Umbilical cord (tissue), 2 donors: Measurements from ENCODE around the gene BHLHE40. TPM values are rescaled to one million over a fixed set of nuclear protein-coding genes. Genes with fewer than 3 reads are reported as not detected.

Source experiments
- DNase-seq: peaks from one replicate; pipeline ENCODE4 v3.0.0-alpha.2; 2015; ENCODE audit warnings: low spot score
- total RNA-seq: library from RNA; depleted of rRNA; stranded (reverse); fragments of >200 nt; gene quantifications from one replicate; pipeline ENCODE4 v1.2.3, GENCODE V29; 2014; ENCODE audit warnings: low replicate concordance; ENCODE audit not compliant: insufficient read depth

The BHLHE40 gene
- total RNA-seq: 45.7 TPM

DNA sequence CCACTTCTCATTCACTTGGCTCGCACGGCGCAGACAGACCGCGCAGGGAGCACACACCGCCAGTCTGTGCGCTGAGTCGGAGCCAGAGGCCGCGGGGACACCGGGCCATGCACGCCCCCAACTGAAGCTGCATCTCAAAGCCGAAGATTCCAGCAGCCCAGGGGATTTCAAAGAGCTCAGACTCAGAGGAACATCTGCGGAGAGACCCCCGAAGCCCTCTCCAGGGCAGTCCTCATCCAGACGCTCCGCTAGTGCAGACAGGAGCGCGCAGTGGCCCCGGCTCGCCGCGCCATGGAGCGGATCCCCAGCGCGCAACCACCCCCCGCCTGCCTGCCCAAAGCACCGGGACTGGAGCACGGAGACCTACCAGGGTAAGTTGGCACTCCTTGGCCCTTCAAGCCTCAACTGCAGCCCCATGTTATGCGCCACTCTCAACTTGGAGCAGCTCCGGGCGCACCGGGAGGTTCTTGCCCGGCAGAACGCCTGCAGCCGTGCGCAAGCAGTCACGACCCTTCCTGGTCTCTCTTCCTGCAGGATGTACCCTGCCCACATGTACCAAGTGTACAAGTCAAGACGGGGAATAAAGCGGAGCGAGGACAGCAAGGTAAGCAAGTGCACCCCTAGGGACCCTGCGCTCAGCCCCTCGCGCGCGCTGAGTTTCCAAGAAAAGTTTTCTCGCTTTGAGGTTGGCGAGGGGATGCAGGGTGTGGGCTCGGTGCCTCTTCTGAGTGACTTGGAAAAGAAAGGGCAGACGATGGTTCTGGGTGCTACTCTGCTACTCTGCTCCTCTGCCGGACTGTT is at the start of gene BHLHE40:
Gene BHLHE40, plus strand, starts transcription at position 10 of the 801 bp plus-strand sequence. Its CDS starts 282 bp downstream, at position 292.
- DNase-seq: no peak

DNA sequence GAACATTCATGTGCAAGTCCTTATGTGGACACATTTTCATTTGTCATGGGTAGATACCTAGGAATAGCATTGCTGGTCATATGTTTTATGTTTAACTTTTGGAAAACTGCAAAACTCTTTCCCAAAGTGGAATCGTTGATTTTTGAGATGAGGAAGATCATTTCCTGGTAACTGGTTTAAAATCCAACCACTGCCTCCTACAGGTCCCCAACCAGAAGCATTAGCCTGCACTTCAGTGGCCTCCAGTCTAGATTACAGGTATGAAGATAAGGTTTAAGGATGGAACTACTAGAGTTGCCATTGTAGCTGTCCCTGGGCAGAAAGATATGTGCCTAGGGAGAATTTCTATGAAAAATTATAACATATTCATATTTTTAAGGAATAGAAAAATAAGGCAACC is 48.7 kb upstream of the BHLHE40 start:
- no peak for DNase-seq

DNA sequence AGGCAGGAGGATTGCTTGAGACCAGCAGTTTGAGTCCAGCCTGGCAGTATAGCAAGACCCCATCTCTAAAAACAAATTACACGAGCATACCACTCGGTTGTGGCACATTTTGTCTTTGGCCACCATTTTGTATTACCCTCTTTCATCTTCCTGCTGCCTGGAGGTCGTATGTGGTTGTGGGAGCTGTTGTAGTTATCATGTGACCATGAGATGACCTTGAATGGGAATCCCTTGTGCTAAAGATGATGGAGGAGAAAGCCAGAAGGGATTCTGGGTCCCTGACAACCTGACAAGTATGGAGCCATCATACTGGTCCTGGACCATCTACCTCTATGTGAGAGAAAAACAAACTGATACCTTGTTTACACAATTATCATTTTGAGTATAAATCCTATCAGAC is 45.2 kb upstream of the BHLHE40 start:
- DNase-seq: no peak

DNA sequence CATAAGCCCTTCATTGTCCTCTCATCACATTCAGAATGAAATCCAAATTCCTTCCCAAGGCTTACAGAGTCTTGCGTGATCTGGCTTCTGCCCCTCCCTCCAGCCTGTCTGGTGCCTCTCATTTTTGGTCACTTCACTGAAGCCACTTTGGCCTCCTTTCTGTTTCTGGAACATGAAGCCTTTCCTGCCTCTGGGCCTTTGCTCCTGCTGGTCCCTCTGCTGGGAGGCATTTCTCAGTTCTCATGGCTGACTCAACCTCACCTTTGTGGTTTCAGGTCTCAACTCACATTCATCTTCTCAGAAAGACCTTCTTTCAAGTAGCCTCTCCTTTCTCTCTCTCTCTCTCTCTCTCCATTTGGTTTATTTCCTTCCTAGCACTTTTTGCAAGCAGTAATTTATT is 43.9 kb upstream of the BHLHE40 start:
- DNase-seq: no peak

DNA sequence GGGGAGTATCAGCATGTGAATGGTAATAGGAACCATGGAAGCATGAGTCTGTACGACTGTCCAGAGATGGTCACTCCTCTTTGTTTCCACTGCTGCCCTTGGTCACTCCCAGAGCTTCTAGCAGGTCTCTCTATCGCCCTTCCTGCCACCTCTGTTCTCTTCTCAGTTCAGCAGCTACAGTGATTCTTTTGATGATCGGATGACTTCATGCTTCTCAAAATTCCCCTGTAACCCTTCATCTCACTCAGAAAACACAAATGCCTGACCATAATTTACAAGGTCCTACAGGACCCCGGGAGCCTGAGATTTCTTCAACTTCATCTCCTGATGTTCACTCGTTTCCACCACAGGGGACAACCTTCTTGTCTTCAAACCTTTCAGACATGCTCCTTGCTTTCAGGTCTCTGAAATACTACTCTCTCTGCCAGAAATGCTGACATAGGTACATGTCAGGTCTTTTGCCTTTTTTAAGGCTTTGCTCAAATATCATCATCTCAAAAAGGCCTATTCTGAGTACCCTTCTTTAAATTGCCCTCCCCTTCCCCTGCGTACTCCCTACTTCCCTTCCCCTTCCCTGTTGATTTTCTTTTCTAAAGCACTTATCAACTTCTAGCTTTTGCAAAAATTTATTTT is 42.1 kb upstream of the BHLHE40 start:
- DNase-seq: no peak

DNA sequence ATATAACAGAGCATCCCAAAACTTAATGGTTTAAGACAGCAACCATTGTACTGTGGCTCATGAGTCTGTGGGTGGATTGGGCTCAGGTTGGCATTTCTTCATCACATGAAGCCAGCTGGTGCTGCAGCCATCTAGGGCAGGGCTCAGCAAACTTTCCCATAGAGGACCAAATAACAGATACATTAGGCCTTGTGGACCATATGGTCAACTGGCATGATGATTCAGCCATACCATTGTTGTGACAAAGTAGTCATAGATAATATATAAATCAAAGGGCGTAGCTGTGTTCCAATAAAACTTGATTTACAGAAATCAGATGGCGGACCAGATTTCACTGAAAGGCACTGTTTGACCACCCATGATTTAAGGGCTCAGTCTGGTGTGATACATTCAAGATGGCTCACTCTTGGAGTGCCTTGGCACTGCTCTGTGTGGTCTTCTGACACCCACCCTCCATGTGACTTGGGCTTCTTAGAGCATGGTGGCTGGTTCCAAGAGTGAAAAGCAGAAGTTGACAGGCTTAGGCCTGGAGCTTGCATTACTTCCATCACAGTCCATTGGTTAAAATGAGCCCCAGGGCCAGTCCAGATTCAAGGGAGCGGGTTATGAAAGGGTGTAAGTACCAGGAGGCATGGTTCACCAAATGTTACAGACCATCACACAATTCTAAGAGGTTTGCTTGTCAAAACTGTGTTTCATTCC is 40.8 kb upstream of the BHLHE40 start:
- no peak for DNase-seq

DNA sequence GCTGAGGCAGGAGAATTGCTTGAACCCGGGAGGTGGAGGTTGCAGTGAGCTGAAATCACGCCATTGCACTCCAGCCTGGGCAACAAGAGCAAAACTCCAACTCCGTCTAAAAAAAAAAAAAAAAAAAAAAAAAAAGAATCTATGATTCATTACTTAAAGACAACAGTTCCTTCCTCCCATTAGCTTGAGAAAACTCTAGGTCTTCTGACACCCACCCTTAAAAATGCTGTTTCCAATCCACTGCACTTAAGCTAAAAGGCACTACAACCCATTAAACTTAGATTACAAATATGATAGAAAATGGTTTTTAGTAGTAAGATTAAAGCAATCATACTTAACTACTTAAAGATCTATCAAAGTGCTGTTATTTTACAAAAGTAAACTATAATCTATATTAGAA is 40.0 kb upstream of the BHLHE40 start:
- no peak for DNase-seq

DNA sequence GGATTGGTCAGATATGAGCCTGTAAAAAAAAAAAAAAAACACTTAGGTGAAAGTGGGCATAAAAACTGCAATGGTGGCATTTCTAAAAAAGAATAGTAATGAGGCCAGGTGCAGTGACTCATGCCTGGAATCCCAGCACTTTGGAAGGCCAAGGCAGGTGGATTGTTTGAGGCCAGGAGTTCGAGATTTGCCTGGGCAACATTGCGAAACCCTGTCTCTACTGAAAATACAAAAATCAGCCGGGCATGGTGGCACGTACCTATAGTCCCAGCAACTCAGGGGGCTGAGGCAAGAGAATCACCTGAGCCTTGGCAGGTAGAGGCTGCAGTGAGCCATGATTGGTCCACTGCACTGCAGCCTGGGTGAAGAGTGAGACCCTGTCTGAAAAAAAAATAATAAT is 38.3 kb upstream of the BHLHE40 start:
- no peak for DNase-seq

DNA sequence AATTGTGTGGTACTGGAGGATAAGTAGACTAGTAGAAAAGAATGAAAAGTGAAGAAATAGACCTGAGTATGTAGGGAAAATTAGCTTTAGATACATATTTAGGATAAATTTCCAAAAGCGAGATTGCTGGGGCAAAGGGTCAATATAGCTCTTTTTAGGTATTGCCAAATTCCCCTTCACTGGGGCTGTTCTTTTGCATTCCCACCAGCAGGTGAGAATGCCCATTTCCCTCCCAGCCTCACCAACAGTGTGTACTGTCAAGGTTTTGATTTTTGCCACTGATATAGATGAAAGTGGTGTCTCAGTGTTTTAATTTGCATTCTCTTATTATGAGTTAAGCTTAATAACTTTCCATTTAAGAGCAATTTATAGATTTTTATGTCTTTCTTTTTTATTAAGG is 35.7 kb upstream of the BHLHE40 start:
- DNase-seq: no peak

DNA sequence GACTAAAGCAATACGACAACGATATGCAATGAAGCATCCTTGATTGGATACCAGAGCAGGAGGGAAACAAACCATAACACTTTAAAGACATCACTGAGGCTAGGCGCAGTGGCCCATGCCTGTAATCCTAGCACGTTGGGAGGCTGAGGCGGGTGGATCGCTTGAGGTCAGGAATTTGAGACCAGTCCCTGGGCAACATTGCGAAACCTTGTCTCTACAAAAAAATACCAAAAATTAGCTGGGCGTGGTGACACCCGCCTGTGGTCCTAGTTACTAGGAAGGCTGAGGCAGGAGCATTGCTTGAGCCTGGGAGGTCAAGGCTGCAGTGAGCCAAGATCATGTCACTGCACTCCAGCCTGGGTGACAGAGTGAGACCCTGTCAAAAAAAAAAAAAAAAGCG is 33.9 kb upstream of the BHLHE40 start:
- no peak for DNase-seq

DNA sequence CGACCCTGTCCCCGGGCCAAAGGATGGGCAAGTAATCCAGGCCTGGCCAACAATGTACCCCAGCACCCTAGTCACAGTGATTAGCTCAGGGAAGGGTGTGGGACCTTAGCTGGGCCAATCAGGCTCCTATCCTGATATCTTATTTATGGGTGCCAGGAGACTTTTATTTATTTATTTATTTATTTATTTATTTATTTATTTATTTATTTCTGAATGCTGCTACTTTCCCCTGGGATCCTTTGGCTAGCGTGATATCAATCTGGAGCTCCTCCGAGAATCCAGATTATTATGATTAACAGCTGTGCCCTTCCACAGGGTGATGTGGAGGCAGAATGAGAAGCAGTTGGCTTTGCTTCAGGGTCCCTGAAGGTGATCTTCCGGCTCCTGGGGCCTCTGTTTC is 32.2 kb upstream of the BHLHE40 start:
- DNase-seq: no peak

DNA sequence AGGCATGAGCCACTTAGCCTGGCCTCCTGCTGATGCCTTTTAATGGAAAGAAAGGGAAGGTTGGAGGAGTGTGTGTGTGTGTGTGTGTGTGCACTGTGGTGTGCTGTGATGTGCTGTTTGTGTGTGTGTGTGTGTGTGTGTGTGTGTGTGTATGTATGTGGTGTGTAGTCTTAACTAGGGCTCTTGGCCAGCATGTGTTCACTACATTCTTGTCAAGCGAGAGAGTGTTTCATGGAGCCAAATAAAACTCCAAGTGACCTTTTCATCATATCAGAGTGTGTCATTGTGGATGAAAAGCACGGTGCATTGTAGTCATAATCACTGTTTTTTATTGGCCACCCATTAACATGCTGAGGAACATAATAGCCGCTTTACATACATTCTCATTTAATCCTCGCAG is 30.8 kb upstream of the BHLHE40 start:
- DNase-seq: no peak

DNA sequence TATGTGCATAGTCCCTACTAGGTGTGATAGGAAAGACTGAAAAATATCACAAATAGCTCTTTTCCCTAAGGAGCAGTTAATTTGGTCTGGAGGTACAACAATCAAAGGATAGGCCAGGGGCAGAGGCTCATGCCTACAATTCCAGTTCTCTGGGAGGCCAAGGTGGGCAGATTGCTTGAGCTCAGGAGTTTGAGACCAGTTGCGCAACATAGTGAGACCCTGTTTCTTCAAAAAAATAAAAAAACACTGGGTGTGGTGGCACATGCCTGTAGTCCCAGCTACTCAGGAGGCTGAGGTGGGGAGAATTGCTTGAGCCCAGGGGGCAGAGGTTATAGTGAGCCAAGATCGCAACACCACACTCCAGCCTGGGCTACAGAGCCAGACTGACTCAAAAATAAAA is 30.2 kb upstream of the BHLHE40 start:
- no peak for DNase-seq

DNA sequence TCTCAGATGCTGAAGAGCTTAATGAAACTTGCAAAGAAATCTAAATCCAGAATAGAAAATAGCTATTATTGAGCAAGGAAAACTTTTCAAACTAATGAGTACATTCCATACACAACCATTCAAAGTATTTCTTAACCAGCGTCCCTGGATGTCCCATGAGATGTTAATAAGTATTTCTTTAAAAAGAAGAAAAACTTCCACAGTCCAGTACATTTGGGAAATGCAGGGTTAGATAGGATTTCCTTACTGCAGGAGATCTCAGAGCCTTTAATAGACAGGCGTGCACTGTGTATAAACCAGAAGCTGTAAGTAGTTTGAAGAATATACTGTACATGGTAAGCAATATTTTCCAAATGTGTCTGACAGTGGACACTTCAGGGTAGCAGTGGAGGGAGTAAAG is 29.6 kb upstream of the BHLHE40 start:
- no peak for DNase-seq

DNA sequence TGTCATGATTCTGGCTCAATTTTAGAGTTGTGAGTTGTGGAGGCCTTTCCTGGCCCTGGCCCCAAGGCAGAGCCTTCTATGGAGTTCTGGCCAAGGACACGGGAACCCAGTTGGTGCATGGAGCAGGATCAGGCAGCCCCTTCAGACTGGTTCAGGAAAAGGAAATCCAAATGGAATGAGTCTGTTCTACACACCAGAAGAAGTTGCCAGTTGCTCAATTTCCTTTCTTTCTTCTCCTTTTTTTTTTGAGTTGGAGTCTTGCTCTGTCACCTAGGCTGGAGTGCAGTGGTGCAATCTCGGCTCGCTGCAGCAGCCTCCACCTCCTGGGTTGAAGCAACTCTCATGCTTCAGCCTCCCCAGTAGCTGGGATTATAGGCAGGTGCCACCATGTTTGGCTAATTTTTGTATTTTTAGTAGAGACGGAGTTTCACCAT is 28.9 kb upstream of the BHLHE40 start:
- no peak for DNase-seq

DNA sequence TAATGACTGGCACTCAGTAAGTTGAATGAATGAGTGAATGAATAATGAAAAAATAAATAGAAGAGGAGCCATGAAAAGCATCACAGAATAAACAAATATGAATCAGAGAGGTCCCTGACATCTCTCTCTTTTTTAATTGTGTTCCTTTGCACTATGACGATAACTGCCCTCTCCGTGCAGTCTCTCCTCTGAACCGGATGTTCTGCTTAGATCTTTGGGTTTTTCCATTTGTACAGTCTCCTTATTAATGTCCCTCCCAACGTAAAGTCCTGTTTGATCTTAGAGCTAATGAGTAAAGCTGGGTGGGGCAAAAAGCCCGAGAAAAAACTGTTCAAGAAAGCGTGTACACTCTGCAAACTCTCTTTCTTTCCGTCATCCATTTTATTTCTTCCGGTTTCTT is 28.3 kb upstream of the BHLHE40 start:
- no peak for DNase-seq

DNA sequence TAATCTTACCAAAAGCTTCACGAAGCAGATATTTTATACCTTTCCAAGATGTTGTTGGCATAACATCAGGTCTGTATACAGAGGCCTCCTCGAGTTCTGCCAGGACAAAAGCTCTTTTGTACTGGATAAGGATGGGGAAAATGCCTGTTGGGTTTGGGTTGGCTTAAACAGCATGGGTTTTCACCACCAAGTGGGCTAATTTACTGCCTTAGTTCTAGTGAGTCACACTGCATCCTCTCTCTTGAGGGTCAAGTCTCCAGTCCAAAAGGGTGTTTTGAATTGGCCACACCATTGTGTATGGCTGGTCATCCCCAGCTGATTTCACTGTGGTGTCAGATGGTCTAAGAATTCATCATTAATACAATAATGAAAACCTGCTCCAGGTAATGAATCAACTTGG is 26.1 kb upstream of the BHLHE40 start:
- DNase-seq: no peak

DNA sequence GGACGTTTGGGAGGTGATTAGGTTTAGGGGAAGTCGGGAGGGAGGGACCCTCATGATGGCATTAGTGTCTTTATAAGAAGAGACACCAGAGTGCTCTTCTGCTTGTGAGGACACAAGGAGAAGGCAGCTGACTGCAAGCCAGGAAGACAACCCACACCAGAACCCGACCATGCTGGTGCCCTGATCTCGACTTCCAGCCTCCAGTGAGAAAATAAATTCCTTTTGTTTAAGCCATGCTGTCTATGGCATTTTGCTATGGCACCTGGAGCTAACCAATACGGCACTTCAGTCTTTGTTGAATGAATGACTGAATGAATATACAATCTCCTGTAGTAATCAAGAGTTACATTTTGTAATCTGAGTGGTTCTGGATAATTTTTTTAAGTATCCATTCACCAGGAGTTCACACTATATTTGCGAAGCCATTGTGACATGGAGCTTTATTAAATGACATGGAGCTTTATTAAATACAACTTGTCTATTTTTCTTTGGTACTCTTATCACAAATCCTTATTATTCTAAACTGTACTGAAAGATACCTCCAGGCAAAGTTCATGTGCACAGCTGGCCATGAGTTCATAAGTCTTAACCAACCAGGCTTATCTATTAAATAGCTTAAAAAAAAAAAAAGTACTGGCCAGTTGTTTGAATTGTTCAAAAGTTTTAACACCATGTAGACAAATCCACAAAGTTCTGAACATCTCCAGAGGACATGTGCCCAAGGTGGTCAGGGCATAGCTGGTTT is 24.8 kb upstream of the BHLHE40 start:
- DNase-seq: no peak

DNA sequence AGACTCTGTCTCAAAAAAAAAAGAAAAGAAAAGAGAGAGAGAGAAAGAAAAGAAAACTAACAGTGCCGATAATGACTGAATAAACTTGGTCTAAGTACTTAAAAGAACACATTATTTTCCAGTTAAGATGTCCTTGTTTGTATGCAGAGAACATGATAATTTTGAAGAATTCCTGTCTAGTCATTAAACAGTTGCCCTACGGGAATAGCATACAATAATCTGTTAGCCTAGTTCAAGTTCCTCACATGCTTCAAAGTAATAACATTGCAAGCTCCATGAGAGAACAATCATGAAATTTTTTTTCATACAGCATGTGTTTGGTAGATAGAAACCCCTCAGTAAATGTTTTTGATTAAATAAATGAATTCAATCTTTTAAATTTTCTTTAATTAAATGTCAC is 23.1 kb upstream of the BHLHE40 start:
- no peak for DNase-seq

DNA sequence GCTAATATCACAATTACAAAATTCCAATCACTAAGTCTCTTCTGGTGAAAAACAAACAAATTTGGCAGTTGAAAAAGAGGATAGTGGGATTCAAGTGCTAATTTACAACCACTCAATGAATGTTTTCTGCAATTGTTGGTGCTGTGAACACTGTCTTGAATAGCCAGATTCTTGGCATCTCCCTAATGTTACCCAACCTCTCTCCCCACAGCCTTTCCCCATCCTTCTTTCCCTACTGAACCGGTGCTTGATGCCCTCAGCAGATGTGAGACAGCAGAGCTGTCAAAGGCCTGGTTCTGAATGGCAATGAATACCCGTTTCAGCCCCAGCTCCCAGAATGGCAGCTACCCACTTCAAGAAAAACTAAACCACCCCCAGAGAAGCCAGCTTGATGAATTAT is 22.5 kb upstream of the BHLHE40 start:
- DNase-seq: no peak

DNA sequence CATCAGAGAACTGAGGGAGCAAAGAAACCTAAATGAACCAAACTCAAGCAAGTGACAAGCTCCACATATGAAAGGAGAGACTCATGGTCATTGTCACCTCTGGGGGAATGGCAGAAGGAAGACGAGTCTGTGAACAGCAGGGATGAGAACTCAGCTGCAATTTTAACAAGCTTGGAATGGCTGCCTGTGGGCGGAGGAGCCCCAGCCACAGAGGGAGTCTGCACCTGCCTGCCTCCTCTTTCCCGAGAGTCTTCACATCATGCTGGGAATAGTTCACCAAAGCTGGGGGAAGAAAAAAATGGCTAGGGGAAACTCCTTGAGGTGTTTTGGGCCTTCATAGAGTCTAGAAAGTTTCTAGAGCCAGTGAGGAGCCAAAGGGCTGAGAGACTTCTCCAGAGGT is 21.3 kb upstream of the BHLHE40 start:
- DNase-seq: no peak

DNA sequence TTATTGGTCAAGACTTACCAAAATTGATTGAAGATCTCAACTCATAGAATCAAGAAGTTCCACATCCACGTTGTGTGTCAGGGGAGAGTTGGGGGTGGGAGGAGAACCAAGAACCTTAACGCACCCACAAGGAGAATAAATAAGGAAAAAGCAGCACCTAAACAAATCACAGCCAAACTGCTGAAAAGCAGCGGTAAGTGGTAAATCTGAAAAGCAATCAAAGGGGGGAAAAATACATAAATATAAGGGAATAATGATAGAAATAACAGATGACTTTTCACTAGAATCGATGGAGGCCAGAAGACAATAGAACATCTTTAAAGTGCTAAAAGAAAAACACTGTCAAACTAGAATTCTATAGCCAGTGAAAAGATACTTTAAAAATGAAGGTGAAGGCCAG is 20.1 kb upstream of the BHLHE40 start:
- no peak for DNase-seq
